ENCODE measurements around the gene MAP2K3.
"Not testable (repeated sequence)": the region's sequence is repeated elsewhere in the genome, so short reads cannot be mapped to it uniquely, and the experiment has no call there.

MAP2K3 gene

GRCh38 chr17:21303441-21304065, 19.0 kb downstream of the MAP2K3 start:
- H3K36me3 ChIP-seq (ENCODE audit: control insufficient read depth, insufficient read depth, low read length) = peaks cover 27% of the 10 kb centered on the region

GRCh38 chr17:21304091-21304490, 19.6 kb downstream of the MAP2K3 start:
- Histone ChIP-seq H3K4me1 (ENCODE audit: control insufficient read depth, insufficient read depth, low read length) (no peaks in the 10 kb centered on the region), H3K9ac (ENCODE audit: low read depth, low read length) (no peak overlapping the region), H3K36me3 (ENCODE audit: control insufficient read depth, insufficient read depth, low read length) (peaks cover 22% of the 10 kb centered on the region), H3K27me3 (ENCODE audit: control insufficient read depth, insufficient read depth, low read length) (no peaks in the 10 kb centered on the region), H3K4me3 (ENCODE audit: low read depth, low read length) (no peak overlapping the region), H3K9me3 (ENCODE audit: control insufficient read depth, insufficient read depth, low read length) (peaks cover 4% of the 10 kb centered on the region)

More at GRCh38 chr17:21303441-21304065, 19.0 kb downstream of the MAP2K3 start:
- no peak overlapping the region for H3K4me3 ChIP-seq (ENCODE audit: low read depth, low read length)
- H3K27me3 ChIP-seq (ENCODE audit: control insufficient read depth, insufficient read depth, low read length) = no peaks in the 10 kb centered on the region
- H3K4me1 ChIP-seq (ENCODE audit: control insufficient read depth, insufficient read depth, low read length) = no peaks in the 10 kb centered on the region
- H3K9me3 ChIP-seq (ENCODE audit: control insufficient read depth, insufficient read depth, low read length) = peaks cover 4% of the 10 kb centered on the region
- no peak overlapping the region for H3K9ac ChIP-seq (ENCODE audit: low read depth, low read length)

GRCh38 chr17:21304551-21305151, 20.1 kb downstream of the MAP2K3 start:
- H3K36me3 ChIP-seq (ENCODE audit: control insufficient read depth, insufficient read depth, low read length) = peaks cover 22% of the 10 kb centered on the region
- H3K4me1 ChIP-seq (ENCODE audit: control insufficient read depth, insufficient read depth, low read length); H3K9ac ChIP-seq (ENCODE audit: low read depth, low read length); H3K4me3 ChIP-seq (ENCODE audit: low read depth, low read length); H3K9me3 ChIP-seq (ENCODE audit: control insufficient read depth, insufficient read depth, low read length); H3K27me3 ChIP-seq (ENCODE audit: control insufficient read depth, insufficient read depth, low read length): not testable (repeated sequence)

- not testable (repeated sequence) for H3K4me1 ChIP-seq (ENCODE audit: control insufficient read depth, insufficient read depth, low read length); H3K9me3 ChIP-seq (ENCODE audit: control insufficient read depth, insufficient read depth, low read length)
- H3K36me3 ChIP-seq (ENCODE audit: control insufficient read depth, insufficient read depth, low read length) = peaks cover 18% of the 10 kb centered on the region
These were observed 21.1 kb downstream of the MAP2K3 start for GRCh38 chr17:21305431-21306180.

GRCh38 chr17:21306611-21307272, 22.2 kb downstream of the MAP2K3 start:
- H3K9ac ChIP-seq (ENCODE audit: low read depth, low read length); H3K9me3 ChIP-seq (ENCODE audit: control insufficient read depth, insufficient read depth, low read length); H3K4me3 ChIP-seq (ENCODE audit: low read depth, low read length); H3K4me1 ChIP-seq (ENCODE audit: control insufficient read depth, insufficient read depth, low read length); H3K27me3 ChIP-seq (ENCODE audit: control insufficient read depth, insufficient read depth, low read length): not testable (repeated sequence)
- peaks cover 11% of the 10 kb centered on the region for H3K36me3 ChIP-seq (ENCODE audit: control insufficient read depth, insufficient read depth, low read length)

More at GRCh38 chr17:21305431-21306180, 21.1 kb downstream of the MAP2K3 start:
- not testable (repeated sequence) for H3K9ac ChIP-seq (ENCODE audit: low read depth, low read length); H3K4me3 ChIP-seq (ENCODE audit: low read depth, low read length); H3K27me3 ChIP-seq (ENCODE audit: control insufficient read depth, insufficient read depth, low read length)

- H3K4me3 ChIP-seq (ENCODE audit: low read depth, low read length); H3K4me1 ChIP-seq (ENCODE audit: control insufficient read depth, insufficient read depth, low read length); H3K9me3 ChIP-seq (ENCODE audit: control insufficient read depth, insufficient read depth, low read length); H3K9ac ChIP-seq (ENCODE audit: low read depth, low read length); H3K27me3 ChIP-seq (ENCODE audit: control insufficient read depth, insufficient read depth, low read length): not testable (repeated sequence)
- peaks cover 11% of the 10 kb centered on the region for H3K36me3 ChIP-seq (ENCODE audit: control insufficient read depth, insufficient read depth, low read length)
These were observed 22.7 kb downstream of the MAP2K3 start for GRCh38 chr17:21307273-21307625.

- H3K9me3 ChIP-seq (ENCODE audit: control insufficient read depth, insufficient read depth, low read length); H3K4me3 ChIP-seq (ENCODE audit: low read depth, low read length); H3K36me3 ChIP-seq (ENCODE audit: control insufficient read depth, insufficient read depth, low read length); H3K4me1 ChIP-seq (ENCODE audit: control insufficient read depth, insufficient read depth, low read length); H3K9ac ChIP-seq (ENCODE audit: low read depth, low read length); H3K27me3 ChIP-seq (ENCODE audit: control insufficient read depth, insufficient read depth, low read length): not testable (repeated sequence)
These were observed 24.4 kb downstream of the MAP2K3 start for GRCh38 chr17:21308931-21309381.

- not testable (repeated sequence) for H3K9me3 ChIP-seq (ENCODE audit: control insufficient read depth, insufficient read depth, low read length); H3K36me3 ChIP-seq (ENCODE audit: control insufficient read depth, insufficient read depth, low read length); H3K27me3 ChIP-seq (ENCODE audit: control insufficient read depth, insufficient read depth, low read length); H3K4me1 ChIP-seq (ENCODE audit: control insufficient read depth, insufficient read depth, low read length); H3K4me3 ChIP-seq (ENCODE audit: low read depth, low read length); H3K9ac ChIP-seq (ENCODE audit: low read depth, low read length)
These were observed 25.7 kb downstream of the MAP2K3 start for GRCh38 chr17:21310061-21310765.

GRCh38 chr17:21310766-21311602, 26.5 kb downstream of the MAP2K3 start:
- not testable (repeated sequence) for H3K36me3 ChIP-seq (ENCODE audit: control insufficient read depth, insufficient read depth, low read length); H3K4me1 ChIP-seq (ENCODE audit: control insufficient read depth, insufficient read depth, low read length); H3K27me3 ChIP-seq (ENCODE audit: control insufficient read depth, insufficient read depth, low read length); H3K4me3 ChIP-seq (ENCODE audit: low read depth, low read length); H3K9ac ChIP-seq (ENCODE audit: low read depth, low read length); H3K9me3 ChIP-seq (ENCODE audit: control insufficient read depth, insufficient read depth, low read length)

- peaks cover 3% of the 10 kb centered on the region for H3K36me3 ChIP-seq (ENCODE audit: control insufficient read depth, insufficient read depth, low read length)
- no peak overlapping the region for H3K9ac ChIP-seq (ENCODE audit: low read depth, low read length)
- no peaks in the 10 kb centered on the region for H3K9me3 ChIP-seq (ENCODE audit: control insufficient read depth, insufficient read depth, low read length)
- H3K4me3 ChIP-seq (ENCODE audit: low read depth, low read length) = no peak overlapping the region
- H3K4me1 ChIP-seq (ENCODE audit: control insufficient read depth, insufficient read depth, low read length) = no peaks in the 10 kb centered on the region
- peaks cover 2% of the 10 kb centered on the region for H3K27me3 ChIP-seq (ENCODE audit: control insufficient read depth, insufficient read depth, low read length)
These were observed 28.8 kb downstream of the MAP2K3 start for GRCh38 chr17:21313320-21313719.

- H3K27me3 ChIP-seq (ENCODE audit: control insufficient read depth, insufficient read depth, low read length); H3K36me3 ChIP-seq (ENCODE audit: control insufficient read depth, insufficient read depth, low read length); H3K9me3 ChIP-seq (ENCODE audit: control insufficient read depth, insufficient read depth, low read length); H3K4me1 ChIP-seq (ENCODE audit: control insufficient read depth, insufficient read depth, low read length); H3K9ac ChIP-seq (ENCODE audit: low read depth, low read length); H3K4me3 ChIP-seq (ENCODE audit: low read depth, low read length): not testable (repeated sequence)
These were observed 29.2 kb downstream of the MAP2K3 start for GRCh38 chr17:21313761-21314160.
